HEK293T (cell line): ENCODE measurements around the gene SDR39U1.
"Not testable (repeated sequence)": the region's sequence is repeated elsewhere in the genome, so short reads cannot be mapped to it uniquely, and the experiment has no call there.

Source experiments
- CTCF ChIA-PET: fragments of 350-600 bp; formaldehyde crosslinking; extraction: SDS; loops from one replicate; lab custom pipeline; 2021; ENCODE audit warnings: antibody characterized with exemption, inconsistent platforms; lab: Yijun Ruan, JAX
- POLR2A ChIA-PET: fragments of 350-600 bp; formaldehyde crosslinking; extraction: SDS; loops from one replicate; lab custom pipeline; 2020; ENCODE audit warnings: antibody characterized with exemption, inconsistent platforms; lab: Yijun Ruan, JAX
- DNase-seq: peaks from one replicate; pipeline ENCODE4 v3.0.0; 2012; ENCODE audit warnings: mixed read lengths; ENCODE audit errors: extremely low spot score
- ARNT ChIP-seq: fragments of 450-650 bp; IDR thresholded peaks from 2 replicates; pipeline ENCODE4 v1.6.1; 2017; ENCODE audit warnings: mild to moderate bottlenecking
- BHLHE40 ChIP-seq: fragments of 450-650 bp; IDR thresholded peaks from 2 replicates; pipeline ENCODE4 v1.6.1; 2016; ENCODE audit warnings: mild to moderate bottlenecking, moderate library complexity, borderline replicate concordance
- CTBP1 ChIP-seq: fragments of 450-650 bp; IDR thresholded peaks from 2 replicates; pipeline ENCODE4 v1.6.1; 2016; ENCODE audit warnings: borderline replicate concordance
- ELF4 ChIP-seq: fragments of 450-650 bp; IDR thresholded peaks from 2 replicates; pipeline ENCODE4 v1.6.1; 2017; ENCODE audit warnings: antibody characterized with exemption
- FOXA1 ChIP-seq: fragments of 450-650 bp; IDR thresholded peaks from 2 replicates; pipeline ENCODE4 v1.6.1; 2016; ENCODE audit warnings: mild to moderate bottlenecking
- FOXK2 ChIP-seq: fragments of 450-650 bp; IDR thresholded peaks from 2 replicates; pipeline ENCODE4 v1.6.1; 2016; ENCODE audit warnings: mild to moderate bottlenecking
- FOXM1 ChIP-seq: fragments of 450-650 bp; IDR thresholded peaks from 2 replicates; pipeline ENCODE4 v1.6.1; 2017; ENCODE audit warnings: mild to moderate bottlenecking, borderline replicate concordance
- HDGF ChIP-seq: fragments of 450-650 bp; IDR thresholded peaks from 2 replicates; pipeline ENCODE4 v1.6.1; 2017; ENCODE audit warnings: antibody characterized with exemption, borderline replicate concordance
- L3MBTL2 ChIP-seq: fragments of 450-650 bp; conservative IDR thresholded peaks from 2 replicates; pipeline ENCODE4 v1.6.1; 2016; ENCODE audit warnings: mild to moderate bottlenecking
- LEF1 ChIP-seq: fragments of 450-650 bp; IDR thresholded peaks from 2 replicates; pipeline ENCODE4 v1.6.1; 2017; ENCODE audit warnings: mild to moderate bottlenecking, borderline replicate concordance
- NFRKB ChIP-seq: fragments of 450-650 bp; IDR thresholded peaks from 2 replicates; pipeline ENCODE4 v1.6.1; 2016; ENCODE audit warnings: mild to moderate bottlenecking, moderate library complexity
- SP1 ChIP-seq: fragments of 450-650 bp; IDR thresholded peaks from 2 replicates; pipeline ENCODE4 v1.6.1; 2017
- SUZ12 ChIP-seq: fragments of 450-650 bp; IDR thresholded peaks from 2 replicates; pipeline ENCODE4 v1.6.1; 2016; ENCODE audit warnings: mild to moderate bottlenecking
- TARDBP ChIP-seq: fragments of 450-650 bp; IDR thresholded peaks from 2 replicates; pipeline ENCODE4 v1.6.1; 2016
- ZNF384 ChIP-seq: fragments of 450-650 bp; IDR thresholded peaks from 2 replicates; pipeline ENCODE4 v1.6.1; 2016
- TF ChIP-seq, protein P1 (sequence below): fragments of 450-650 bp; IDR thresholded peaks from 2 replicates; pipeline ENCODE4 v1.6.1; 2016

Gene SDR39U1, protein sequence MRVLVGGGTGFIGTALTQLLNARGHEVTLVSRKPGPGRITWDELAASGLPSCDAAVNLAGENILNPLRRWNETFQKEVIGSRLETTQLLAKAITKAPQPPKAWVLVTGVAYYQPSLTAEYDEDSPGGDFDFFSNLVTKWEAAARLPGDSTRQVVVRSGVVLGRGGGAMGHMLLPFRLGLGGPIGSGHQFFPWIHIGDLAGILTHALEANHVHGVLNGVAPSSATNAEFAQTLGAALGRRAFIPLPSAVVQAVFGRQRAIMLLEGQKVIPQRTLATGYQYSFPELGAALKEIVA

DNA sequence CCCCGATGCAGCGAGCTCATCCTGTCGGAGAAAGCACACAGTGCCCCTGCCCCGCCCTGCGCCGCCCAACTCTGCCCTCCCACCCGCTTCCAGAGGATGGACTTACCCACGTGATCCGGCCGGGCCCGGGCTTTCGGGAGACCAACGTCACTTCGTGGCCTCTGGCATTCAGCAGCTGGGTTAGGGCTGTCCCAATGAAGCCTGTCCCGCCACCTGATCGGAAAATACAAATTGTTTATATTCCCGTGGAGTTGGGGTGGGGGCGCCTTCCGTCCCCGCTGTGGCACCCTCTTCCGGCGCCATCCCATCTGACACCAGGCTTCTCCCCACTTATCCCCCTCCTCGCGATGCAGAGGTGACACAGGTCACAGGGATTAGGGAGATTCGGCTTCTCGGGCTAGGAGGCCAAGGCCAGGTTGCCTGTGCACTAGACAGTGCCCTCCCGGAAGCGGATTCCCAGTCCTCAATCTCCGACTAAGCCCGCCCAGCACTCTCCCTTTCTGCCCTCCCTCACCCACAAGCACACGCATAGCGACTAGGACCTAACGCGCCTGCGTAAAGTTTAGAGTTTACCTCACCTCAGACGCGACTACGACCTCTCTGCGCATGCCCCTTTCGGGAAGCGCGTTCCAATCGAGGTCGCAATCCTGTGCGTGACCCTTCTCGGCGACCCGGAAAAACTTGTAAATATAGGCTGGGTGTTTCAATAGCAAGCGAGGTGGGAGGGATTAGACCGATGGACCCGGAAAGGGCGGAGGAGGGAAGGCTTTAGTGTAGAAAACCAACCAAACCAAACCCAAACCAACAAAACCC is at the start of gene SDR39U1:
Gene SDR39U1, minus strand, starts transcription at position 537 of the 813 bp plus-strand sequence. Its CDS starts 7 bp downstream, at position 530.
- TF ChIP-seq L3MBTL2 (peak; percentile 72), BHLHE40 (no peak), FOXK2 (peak; percentile 79; the same call in 1 of the 2 replicates), NFRKB (no peak), CTBP1 (peak; percentile 18; the same call in 1 of the 2 replicates), ELF4 (peak; percentile 35)
- peak; percentile 96 for DNase-seq
- ChIA-PET CTCF (interaction anchor here (0.7 to 4.0 kb wide), 5 partner anchors 11 to 172 kb away, joined by 3 to 31 read pairs (median 6); partner anchors contain the start of gene CIDEB), POLR2A (interaction anchor here (0.5 to 3.1 kb wide), 36 partner anchors 9 to 689 kb away, joined by 3 to 46 read pairs (median 4); partner anchors contain the start of genes CBLN3, CHMP4A, CIDEB and DCAF11)

DNA sequence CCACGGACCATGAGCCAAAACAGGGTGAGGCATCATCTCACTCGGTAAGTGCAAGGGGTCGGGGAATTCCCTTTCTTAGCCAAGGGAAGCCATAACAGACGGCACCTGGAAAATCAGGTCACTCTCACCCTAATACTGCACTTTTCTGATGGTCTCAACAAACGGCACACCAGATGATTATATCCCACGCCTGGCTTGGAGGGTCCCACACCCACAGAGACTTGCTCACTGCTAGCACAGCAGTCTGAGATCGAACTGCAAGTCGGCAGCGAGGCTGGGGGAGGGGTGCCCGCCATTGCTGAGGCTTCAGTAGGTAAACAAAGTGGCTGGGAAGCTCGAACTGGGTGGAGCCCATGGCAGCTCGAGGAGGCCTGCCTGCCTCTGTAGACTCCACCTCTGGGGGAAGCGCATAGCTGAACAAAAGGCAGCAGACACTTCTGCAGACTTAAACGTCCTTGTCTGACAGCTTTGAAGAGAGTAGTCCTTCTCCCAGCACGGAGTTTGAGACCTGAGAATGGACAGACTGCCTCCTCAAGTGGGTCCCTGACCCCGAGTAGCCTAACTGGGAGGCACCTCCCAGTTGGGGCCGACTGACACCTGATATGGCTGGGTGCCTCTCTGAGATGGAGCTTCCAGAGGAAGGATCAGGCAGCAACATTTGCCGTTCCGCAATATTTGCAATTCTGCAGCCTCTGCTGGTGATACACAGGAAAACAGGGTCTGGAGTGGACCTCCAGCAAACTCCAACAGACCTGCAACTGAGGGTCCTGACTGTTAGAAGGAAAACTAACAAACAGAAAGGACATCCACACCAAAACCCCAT is 49.2 kb upstream of the SDR39U1 start:
- CTCF ChIA-PET = interaction anchor here (0.6 kb wide), 1 partner anchor 218 kb away, joined by 3 read pairs; no protein-coding TSS in a partner anchor
- POLR2A ChIA-PET, DNase-seq: not testable (repeated sequence)

DNA sequence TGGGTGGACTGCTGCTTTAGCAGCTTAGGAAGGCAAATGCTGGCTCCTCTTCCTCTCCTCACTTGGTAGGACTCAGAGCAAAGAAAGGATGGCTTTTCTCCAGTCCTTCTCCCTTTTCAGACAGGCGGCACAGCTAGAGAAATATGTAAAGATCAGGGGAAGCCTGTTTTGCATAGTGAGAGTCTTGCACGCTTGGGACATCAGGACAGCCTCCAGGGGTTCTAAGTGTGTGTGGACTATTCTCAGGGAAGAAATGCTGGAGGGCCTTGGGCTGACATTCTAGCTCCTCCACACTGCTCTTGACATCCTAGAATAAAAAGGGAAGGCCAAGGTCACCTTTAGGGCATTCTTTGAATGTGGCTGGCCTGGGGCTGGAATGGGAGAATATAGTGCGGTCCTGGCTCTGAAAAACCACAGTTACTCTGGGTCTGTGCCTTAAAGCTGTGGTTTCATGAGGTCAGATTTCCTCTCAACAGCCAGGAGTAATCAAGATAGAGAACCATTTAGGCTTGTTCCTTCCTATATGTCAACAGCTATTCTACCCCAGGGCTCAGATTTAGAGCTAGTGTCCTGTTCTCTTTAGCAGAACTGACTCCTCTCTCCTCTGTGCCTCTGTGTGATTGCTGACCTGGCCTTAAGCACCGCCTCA is 41.2 kb upstream of the SDR39U1 start:
- TF ChIP-seq ARNT (no peak), FOXA1 (no peak), HDGF (no peak), TARDBP (no peak), CTBP1 (no peak), BHLHE40 (no peak)
- DNase-seq = no peak
- ChIA-PET CTCF (no interaction called here), POLR2A (no interaction called here)

DNA sequence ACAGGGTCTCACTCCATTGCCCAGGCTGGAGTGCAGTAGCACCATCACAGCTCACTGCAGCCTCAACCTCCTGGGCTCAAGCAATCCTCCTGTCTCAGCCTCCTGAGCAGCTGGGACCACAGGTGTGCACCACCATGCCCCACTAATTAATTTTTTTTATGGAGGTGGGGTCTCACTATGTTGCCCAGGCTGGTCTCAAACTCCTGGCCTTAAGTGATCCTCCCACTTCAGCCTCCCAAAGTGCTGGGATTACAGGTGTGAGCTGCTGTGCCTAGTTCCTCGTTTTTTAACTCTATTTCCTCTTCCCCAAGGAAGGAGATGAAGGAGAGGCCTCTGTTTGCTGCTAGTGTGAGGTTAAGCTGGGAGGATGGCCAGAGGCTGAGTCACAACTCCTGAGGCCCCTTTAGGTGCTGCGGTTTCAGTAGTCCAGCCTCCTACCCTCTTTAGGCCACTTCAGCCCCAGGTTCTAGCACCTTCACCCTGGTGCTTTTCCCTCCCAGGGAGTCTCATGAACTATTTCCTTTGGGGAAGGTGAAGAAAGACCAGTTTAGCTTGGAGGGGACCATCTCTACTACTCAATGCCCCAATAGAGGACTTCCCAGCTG is 40.2 kb upstream of the SDR39U1 start:
- not testable (repeated sequence) for DNase-seq
- ChIA-PET CTCF (interaction anchor here (1.4 kb wide), 1 partner anchor 13 kb away, joined by 3 read pairs; no protein-coding TSS in a partner anchor), POLR2A (interaction anchor here (0.5 kb wide), 1 partner anchor 235 kb away, joined by 3 read pairs; no protein-coding TSS in a partner anchor)

DNA sequence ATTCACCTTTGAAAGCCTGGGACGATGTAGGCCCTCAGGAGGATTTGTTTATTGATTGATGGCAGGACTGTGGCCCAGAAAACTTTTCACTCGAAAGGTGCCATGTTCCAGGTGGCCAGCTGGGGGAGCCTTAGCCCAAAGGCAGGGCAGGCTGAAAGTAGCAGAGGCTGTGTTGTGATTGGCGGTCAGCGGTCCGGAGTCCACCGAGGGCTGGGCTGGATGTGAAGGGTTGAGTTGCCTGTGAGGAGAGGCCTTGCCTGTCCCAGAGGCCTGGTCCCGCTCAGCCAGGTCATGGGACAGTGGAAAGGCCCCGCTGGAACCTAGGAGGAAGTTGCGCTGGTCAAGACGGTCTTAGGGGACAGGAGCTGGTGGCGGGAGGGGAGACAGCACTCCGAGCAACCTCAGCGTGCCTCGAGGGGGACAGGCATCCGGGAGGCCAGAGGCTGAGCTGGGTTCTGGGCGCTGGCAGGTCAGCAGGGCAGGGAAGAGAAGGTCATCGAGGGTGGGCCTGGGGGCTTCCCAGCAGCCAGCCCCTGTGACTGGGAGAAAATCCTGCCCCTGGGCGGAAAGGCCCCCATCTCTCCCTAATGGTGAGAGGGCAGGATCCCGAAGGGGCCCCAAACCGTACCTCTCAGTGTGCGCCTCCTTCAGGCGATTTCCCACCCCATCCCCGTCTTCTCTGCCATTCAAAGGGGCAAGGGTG is 39.2 kb upstream of the SDR39U1 start:
- CTCF ChIA-PET = interaction anchor here (0.5 to 1.4 kb wide), 5 partner anchors 12 to 1911 kb away, joined by 3 to 4 read pairs (median 3); no protein-coding TSS in a partner anchor
- DNase-seq = peak; percentile 84
- POLR2A ChIA-PET = no interaction called here
- TF ChIP-seq, protein P1, sequence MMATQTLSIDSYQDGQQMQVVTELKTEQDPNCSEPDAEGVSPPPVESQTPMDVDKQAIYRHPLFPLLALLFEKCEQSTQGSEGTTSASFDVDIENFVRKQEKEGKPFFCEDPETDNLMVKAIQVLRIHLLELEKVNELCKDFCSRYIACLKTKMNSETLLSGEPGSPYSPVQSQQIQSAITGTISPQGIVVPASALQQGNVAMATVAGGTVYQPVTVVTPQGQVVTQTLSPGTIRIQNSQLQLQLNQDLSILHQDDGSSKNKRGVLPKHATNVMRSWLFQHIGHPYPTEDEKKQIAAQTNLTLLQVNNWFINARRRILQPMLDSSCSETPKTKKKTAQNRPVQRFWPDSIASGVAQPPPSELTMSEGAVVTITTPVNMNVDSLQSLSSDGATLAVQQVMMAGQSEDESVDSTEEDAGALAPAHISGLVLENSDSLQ = peak; percentile 77
- TF ChIP-seq SP1 = no peak

DNA sequence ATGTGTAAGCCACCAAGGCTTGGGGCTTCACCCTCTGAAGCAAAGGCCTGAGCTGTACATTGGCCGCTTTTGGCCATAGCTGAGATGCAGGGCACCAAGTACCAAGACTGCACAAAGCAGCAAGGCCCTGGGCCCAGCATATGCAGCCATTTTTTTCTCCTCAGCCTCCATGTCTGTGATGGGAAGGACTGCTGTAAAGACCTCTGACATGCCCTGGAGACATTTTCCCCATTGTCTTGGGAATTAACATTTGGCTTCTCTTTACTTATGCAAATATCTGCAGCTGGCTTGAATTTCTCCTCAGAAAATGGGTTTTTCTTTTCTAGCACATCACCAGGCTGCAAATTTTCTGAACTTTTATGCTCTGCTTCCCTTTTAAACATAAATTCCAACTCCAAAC is 37.4 kb upstream of the SDR39U1 start:
- CTCF ChIA-PET, POLR2A ChIA-PET, DNase-seq: not testable (repeated sequence)

DNA sequence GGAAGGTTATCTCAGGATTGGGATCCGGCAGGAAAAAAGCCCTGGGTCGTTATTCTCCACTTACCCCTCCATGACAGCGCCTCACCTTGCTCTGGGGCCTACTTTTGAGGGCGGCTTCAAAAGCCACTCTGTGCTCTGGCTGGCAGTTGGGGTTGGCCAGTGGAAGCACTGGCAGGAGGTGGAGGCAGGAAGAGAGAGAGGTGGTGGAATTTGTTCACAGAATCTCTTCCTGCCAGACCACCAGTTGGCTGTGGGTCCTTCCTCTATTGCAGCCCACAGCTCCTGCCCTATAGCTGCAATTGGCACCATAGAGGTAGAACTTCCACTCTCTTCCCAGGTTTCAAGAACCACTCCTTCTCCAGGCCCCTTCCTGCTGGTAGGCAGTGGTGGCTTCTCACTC is 32.7 kb upstream of the SDR39U1 start:
- no peak for DNase-seq
- TF ChIP-seq FOXM1 = no peak
- TF ChIP-seq HDGF = no peak
- TF ChIP-seq ELF4 = no peak
- TF ChIP-seq SUZ12 = no peak
- no peak for TF ChIP-seq L3MBTL2
- no peak for TF ChIP-seq SP1
- TF ChIP-seq NFRKB = no peak
- no peak for TF ChIP-seq LEF1
- TF ChIP-seq FOXA1 = no peak
- TF ChIP-seq, protein P1 = no peak
- TF ChIP-seq ARNT = no peak
- TF ChIP-seq BHLHE40 = no peak
- no peak for TF ChIP-seq CTBP1
- no peak for TF ChIP-seq FOXK2
- TF ChIP-seq TARDBP = no peak
- TF ChIP-seq ZNF384 = no peak
- ChIA-PET CTCF (no interaction called here), POLR2A (no interaction called here)
